HG03342 (cell line): ENCODE data around the gene RBL2.
"Not testable (repeated sequence)": the region's sequence is repeated elsewhere in the genome, so short reads cannot be mapped to it uniquely, and the experiment has no call there.

Experiments used
- ATAC-seq: cut with Tn5 transposase; IDR thresholded peaks from one replicate; pipeline ENCODE4 v1.9.1; 2021; ENCODE audit warnings: mild to moderate bottlenecking, moderate library complexity; ENCODE audit not compliant: unreplicated experiment

Gene RBL2, protein sequence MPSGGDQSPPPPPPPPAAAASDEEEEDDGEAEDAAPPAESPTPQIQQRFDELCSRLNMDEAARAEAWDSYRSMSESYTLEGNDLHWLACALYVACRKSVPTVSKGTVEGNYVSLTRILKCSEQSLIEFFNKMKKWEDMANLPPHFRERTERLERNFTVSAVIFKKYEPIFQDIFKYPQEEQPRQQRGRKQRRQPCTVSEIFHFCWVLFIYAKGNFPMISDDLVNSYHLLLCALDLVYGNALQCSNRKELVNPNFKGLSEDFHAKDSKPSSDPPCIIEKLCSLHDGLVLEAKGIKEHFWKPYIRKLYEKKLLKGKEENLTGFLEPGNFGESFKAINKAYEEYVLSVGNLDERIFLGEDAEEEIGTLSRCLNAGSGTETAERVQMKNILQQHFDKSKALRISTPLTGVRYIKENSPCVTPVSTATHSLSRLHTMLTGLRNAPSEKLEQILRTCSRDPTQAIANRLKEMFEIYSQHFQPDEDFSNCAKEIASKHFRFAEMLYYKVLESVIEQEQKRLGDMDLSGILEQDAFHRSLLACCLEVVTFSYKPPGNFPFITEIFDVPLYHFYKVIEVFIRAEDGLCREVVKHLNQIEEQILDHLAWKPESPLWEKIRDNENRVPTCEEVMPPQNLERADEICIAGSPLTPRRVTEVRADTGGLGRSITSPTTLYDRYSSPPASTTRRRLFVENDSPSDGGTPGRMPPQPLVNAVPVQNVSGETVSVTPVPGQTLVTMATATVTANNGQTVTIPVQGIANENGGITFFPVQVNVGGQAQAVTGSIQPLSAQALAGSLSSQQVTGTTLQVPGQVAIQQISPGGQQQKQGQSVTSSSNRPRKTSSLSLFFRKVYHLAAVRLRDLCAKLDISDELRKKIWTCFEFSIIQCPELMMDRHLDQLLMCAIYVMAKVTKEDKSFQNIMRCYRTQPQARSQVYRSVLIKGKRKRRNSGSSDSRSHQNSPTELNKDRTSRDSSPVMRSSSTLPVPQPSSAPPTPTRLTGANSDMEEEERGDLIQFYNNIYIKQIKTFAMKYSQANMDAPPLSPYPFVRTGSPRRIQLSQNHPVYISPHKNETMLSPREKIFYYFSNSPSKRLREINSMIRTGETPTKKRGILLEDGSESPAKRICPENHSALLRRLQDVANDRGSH

DNA sequence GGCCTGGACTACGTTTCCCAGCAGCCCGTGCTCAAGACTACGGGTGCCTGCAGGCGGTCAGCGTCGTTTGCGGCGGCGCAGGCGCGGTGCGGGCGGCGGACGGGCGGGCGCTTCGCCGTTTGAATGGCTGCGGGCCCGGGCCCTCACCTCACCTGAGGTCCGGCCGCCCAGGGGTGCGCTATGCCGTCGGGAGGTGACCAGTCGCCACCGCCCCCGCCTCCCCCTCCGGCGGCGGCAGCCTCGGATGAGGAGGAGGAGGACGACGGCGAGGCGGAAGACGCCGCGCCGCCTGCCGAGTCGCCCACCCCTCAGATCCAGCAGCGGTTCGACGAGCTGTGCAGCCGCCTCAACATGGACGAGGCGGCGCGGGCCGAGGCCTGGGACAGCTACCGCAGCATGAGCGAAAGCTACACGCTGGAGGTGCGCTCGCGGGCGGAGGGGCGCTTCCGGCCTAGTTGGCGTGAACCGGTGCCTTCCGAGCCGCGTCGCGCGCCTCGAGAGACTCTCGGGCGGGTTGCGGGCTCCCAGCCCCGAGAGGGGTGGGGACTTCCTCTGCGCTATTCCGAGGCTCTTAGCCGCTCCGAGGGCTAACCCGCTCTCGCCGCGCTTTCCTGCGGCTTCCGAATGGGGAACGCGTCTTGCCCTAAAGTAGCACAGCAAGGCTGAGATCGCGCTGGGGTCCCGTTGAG, at the start of gene RBL2:
Gene RBL2 (plus strand): TSS at position 95 of the 689 bp plus-strand sequence. CDS start 86 bp downstream, at position 181.
- peak; percentile 70 for ATAC-seq

DNA sequence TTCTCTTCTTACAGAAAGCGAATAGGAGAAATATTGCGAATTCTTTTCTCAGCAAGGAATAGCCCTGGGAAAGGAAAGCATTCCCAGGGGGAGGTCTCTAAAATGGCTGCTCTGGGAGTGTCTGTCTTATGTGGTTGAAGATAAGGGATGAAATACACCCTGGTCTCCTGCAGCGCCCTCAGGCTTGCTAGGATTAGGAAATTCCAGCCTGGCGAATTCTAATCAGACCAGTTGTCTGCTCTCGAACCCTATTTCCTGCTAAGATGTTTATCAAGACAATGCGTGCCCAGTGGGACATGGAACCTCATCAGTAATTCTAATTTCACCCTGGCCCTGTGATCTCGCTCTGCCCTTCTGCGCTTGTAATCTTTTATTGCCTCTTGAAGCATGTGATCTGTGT, 49.7 kb upstream of the RBL2 start:
- not testable (repeated sequence) for ATAC-seq

DNA sequence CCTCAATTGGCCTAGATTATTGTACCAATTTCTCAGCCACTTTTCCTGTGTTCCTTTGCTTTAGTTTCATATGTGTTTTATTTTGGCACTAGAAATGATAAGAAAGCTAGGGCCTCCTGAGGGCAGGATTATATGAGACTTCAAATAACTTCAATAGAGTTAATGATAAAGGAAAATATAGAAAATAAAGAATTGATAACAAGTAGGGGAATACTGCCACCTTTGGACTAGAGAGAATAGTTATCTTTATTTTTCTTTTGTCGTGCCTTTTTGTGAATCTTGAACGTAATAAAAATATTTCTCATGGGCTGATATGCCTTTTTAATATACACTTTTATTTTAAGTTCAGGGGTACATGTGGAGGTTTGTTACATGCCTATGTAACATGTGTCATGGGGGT, 29.3 kb upstream of the RBL2 start:
- ATAC-seq: no peak

DNA sequence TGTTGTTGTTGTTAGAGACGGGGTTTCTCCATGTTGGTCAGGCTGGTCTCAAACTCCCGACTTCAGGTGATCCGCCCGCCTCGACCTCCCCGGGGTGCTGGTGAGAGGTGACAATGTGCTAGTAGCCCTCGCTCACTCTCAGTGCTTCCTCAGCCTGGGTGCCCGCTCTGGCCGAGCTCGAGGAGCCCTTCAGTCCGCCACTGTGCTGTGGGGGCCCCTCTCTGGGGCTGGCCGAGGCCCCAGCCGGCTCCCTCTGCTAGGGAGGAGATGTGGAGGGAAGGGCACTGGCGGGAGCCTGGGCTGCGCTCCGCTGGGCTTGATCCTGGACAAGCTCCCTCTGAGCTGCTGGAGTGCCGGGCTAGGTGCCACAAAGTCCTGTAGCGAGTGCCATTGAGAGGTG, 21.7 kb upstream of the RBL2 start:
- ATAC-seq: no peak

DNA sequence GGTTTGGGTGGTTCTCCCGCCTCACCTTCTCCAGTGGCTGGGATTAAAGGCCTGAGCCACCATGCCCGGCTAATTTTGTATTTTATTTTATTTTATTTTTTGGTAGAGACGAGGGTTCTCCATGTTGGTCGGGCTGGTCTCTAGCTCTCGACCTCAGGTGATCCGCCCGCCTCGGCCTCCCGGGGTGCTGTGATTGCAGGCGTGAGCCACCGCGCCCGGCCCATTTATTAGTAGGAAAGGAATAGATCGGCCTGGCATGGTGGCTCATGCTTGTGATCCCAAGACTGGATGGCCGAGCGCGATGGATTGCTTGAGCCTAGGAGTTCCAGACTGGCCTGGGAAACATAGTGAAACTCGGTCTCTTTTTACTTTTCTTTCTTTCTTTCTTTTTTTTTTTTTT, 20.4 kb upstream of the RBL2 start:
- no peak for ATAC-seq

DNA sequence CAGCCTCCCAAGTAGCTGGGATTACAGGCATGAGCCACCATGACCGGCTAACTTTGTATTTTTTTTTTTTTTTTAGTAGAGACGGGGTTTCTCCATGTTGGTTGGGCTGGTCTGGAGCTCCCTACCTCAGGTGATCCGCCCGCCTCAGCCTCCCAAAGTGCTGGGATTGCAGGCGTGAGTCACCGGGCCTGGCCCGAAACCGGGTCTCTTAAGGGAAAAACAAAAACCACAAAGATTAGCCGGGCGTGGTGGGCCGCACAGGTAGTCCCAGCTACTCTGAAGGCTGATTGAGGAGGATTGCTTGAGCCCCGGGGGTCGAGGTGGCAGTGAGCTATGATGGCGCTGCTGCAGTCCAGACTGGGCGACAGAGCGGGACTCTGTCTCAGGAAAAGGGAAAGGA, 19.9 kb upstream of the RBL2 start:
- no peak for ATAC-seq

DNA sequence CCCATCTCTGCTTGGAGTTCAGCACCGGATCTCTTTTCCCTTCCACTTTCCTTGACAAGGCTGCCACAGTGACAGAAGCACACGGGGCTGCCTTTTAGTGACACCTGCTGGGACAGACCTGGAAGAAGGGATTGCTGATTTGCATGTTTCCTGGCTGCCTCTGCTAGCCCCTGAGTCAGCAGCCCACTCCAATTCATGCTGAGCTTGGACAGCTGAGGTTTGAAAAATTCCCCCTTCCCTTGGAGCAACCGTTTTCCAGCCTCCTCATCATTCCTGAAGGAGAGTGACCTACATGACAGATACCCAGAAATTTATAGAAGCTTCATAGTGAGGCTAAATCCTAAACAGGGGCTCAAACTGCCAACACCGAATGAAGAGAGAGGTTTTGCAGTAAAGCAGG, 18.8 kb upstream of the RBL2 start:
- ATAC-seq: no peak

DNA sequence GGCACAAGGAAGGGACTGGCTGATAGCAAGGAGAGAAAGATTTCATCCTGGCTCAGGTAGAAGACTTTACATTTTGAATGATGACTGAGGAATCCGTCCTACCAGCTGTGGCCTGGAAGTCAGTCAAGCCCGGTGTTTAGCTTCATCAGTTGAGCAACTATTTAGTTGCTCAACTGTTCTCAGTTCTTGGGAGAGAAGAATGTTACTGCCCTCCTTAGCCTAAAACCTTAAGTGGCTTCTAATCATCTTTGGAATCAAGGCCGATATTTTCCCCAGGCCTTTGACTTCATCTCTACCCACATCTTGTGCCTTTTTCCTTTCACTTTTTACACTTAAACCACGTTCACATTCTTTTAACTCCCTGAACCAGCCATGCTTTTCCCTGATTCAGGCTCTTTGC, 17.3 kb upstream of the RBL2 start:
- ATAC-seq: no peak

DNA sequence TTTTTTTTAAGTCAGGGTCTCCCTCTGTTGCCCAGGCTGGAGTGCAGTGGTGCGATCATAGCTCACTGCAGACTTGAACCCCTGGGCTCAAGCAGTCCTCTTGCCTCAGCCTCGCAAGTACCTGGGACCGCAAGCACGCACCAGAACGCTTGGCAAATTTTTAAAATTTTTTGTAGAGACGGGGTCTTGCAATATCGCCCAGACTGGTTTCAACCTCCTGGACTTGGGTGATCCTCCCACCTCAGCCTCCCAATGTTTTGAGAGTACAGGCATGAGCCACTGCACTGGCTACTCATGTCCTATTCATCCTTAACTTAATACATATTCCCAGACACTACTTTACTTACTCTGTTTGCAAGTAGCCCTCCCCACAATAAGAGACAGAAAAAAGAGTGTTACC, 16.3 kb upstream of the RBL2 start:
- ATAC-seq: no peak

DNA sequence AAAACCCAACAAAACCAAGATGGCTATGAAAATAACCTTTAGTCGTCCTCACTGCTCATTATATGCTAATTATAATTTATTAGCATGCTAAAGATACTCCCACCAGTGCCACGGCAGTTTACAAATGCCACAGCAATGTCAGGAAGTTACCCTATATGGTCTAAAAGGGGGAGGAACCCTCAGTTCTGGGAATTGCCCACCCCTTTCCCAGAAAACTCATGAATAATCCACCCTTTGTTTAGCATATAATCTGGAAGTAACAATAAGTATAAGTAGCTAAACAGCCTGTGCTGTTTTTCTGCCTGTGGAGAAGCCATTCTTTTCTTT, 14.9 kb upstream of the RBL2 start:
- ATAC-seq: not testable (repeated sequence)

DNA sequence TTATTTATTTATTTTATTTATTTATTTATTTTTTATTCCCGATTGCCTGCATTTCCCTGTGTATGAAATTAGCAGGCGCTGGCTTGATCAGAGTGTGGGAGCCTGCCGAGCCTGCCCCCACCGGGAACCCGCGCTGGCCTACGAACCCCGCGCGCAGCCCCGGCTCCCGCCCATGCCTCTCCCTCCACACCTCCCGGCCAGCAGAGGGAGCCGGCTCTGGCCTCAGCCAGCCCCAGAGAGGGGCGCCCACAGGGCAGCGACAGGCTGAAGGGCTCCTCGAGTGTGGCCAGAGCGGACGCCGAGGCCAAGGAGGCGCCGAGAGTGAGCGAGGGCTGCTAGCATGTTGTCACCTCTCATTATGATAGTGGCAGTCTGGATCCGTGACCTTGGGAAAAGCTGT, 13.0 kb upstream of the RBL2 start:
- no peak for ATAC-seq

DNA sequence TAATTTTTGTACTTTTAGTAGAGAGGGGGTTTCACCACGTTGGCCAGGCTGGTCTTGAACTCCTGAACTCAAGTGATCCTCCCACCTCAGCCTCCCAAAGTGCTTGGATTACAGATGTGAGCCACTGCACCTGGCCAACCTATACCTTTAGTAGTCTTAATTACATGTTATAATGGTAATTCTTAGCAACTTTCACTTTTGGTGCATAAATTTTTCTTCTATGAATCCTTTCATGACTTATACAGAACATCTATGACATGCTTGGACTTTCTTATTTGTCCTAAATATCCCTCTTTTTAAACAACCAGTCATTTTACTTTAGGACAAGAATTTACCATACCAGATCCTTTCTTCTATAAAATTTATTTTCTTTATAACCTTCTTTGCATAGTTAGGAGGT, 10.3 kb upstream of the RBL2 start:
- ATAC-seq: not testable (repeated sequence)

DNA sequence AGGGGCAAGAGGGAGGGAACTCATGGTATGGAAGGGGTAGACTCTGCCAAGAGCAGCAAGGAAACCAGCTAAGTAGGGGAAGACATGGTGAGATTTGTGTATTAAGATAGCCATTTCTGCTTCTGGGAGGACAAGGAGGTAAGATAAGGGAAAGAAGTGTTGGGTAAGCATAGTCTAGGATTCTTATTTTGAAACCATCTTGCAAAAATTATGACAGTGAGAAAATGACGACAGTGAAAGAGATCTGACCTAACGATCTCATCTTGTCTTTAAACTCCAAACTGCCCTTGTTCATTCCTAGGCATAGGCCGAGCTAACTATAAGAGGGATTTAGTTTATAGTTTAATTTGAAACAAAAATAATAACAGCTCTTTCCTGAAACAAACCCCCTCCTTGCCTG, 5.6 kb upstream of the RBL2 start:
- ATAC-seq: no peak

DNA sequence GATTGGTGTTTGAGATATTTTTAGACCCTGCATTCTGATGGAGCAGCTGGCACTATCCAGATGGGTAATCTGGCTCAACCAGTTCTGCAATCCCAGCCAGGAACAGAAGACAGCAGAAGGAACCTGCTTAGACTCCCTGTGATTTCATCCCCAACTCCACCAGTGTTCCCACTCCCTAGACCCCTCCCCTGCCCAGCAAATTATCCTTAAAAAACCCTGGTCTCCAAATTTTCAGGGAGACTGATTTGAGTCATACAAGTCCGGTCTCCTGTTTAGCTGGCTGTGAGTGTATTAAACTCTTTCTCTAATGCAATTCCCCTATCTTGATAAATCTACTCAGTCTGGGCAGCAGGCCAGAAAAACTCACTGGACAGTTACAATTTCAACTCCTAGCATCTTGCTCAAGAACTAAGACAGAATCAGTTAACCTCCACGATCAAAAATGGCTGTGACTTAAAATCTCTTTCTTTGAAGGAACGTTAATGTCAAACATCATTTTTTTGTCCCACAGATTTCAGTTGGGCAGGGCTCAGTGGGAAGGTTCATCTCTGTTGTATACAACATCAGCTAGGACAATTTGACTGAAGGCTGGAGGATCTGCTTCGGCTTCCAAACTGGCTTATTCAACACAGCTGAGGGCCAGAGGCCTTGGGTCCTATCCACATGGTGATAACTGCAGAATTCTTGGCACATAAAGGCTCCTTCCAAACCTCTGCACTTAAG, 4.9 kb upstream of the RBL2 start:
- ATAC-seq: no peak

DNA sequence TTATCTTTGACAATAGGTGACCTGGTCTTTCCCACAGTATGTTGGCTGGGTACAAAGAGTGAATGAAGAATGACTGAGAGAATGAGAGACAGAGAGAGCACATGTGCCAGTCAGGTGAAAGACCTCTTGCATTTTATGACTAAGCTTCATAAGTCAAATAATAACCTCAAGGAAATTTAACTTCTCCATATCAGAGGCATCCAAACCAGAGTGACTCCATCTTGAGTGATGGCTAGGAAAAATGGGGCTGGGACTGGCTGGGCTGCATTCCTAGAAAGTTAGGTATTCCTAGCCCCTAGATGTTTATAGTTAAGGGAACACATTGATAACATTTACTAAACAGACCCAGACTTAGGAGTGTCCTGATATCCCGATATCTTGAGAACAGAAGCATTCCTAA, 3.9 kb upstream of the RBL2 start:
- no peak for ATAC-seq

DNA sequence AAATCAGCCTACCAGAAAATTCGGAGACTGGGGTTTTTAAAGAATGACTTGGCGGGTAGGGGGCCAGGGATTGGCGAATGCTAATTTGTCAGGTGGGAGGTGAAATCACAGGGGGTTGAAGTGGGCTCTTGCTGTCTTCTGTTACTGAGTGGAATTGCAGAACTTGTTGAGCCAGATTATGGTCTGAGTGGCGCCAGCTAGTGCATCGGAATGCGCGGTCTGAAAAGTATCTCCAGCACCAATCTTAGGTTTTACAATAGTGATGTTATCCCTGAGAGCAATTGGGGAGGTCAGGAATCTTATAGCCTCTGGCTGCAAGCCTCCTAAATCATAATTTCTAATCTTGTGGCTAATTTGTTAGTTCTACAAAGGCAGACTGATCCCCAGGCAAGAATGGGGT, 762 bp upstream of the RBL2 start:
- no peak for ATAC-seq

DNA sequence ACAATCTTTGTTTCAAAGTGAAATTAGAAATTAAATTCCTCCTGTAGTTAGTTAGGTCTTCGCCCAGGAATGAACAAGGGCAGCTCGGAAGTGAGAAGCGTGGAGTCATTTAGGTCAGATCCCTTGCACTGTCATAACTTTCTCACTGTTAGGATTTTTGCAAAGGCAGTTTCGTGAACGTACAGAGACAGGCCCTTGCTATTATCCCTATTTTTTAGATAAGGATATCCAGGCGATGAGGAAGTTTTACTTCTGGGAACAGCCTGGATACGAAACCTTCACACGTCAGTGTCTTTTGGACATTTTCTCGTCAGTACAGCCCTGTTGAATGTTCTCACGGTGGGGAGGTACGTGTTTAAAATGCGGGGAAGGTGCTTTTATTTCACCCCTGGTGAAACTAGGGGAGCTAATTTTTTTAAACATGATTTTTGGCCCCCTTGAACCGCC, 318 bp upstream of the RBL2 start:
- no peak for ATAC-seq

DNA sequence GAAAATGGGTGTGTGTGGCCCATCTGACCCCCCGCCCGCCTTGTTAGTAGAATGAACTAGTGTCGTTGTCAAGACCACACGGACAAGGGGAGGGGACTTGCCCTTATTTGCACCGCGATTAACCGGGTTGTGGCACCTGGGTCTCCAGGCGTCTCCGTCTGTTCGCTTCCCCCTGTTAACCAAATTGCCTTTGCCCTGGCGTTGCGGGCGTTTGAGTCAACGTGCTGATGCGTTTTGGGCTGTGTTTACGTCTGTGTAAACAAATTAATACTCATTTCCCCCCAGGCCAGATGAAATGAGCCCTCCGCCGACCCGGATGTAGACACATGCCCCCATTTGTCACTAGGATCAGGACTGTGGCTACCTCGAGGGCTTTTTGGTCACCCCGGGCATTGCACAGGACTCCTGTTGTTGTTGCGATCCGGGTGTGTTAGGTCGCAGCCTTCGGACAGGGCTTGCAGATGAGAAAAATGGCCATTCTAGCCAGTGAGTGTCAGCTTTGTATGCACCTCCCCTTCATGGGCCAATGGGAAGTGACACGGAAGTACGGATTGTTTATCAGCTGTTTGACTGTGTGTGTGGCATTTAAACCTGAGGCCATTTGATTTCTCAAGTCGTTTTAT, 906 bp downstream of the RBL2 start:
- peak; percentile 90 for ATAC-seq

DNA sequence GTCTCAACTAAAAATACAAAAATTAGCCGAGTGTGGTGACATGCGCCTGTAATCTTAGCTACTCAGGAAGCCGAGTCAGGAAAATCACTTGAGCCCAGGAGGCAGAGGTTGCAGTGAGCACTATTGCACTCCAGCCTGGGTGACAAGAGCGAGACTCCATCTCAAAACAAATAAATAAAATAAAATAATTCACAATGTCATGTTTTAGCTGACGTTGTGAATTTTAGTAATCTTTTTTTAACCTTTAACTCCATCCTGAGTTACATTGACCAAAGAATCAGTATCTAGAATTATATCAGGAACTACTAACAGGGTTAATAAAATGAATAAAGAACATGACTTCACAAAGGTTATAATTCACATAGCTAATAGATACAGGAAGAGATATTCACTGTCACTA, 5.9 kb downstream of the RBL2 start:
- ATAC-seq: no peak

DNA sequence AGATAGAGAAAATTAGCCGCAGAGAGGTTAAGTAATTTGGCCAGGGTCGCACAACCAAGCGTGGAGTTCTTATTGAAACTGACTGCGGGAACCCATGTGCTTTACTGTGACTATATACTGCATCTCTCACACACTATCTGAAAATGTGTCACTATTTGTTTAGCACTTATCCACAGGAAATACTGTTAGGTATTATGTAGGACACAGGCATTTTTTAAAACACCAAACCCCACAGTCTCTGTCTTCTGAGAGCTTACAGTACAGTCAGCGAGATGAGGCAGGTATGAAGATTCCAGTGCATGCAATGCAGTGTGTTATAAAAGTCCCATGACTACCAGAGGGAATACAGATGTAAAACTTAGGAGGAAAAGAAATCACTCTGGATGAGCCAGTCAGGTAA, 11.3 kb downstream of the RBL2 start:
- ATAC-seq: no peak
